HepG2 (cell line): ENCODE results near the gene ST6GALNAC2. TPM values are rescaled to one million over a fixed set of nuclear protein-coding genes. Genes with fewer than 3 reads are reported as not detected.

ENCODE experiments used
- CHD4 ChIP-seq: fragments of 200-600 bp; sonication (generic); IDR thresholded peaks from 2 replicates; pipeline ENCODE4 v1.7.0; 2017; ENCODE audit warnings: mild to moderate bottlenecking, low read length, borderline replicate concordance
- HNRNPUL1 ChIP-seq: fragments of 200-400 bp; formaldehyde crosslinking; IDR thresholded peaks from 2 replicates; pipeline ENCODE4 v1.6.1; 2017; ENCODE audit warnings: low read depth, mild to moderate bottlenecking, low read length, moderate library complexity
- KAT2B ChIP-seq: fragments of 150-350 bp; IDR thresholded peaks from 2 replicates; pipeline ENCODE4 v1.6.1; 2014; ENCODE audit warnings: low read depth, low read length, borderline replicate concordance
- KMT2A ChIP-seq: sonication (generic); formaldehyde crosslinking; IDR thresholded peaks from 2 replicates; pipeline ENCODE4 v1.4.0; 2020; ENCODE audit warnings: missing genetic modification reagents
- MEIS1 ChIP-seq: sonication (generic); formaldehyde crosslinking; IDR thresholded peaks from 2 replicates; pipeline ENCODE4 v1.9.0; 2021; ENCODE audit warnings: mild to moderate bottlenecking, missing genetic modification reagents, moderate library complexity, borderline replicate concordance
- NCOA1 ChIP-seq: sonication (generic); formaldehyde crosslinking; IDR thresholded peaks from 2 replicates; pipeline ENCODE4 v1.9.0; 2021; ENCODE audit warnings: missing genetic modification reagents
- NCOR1 ChIP-seq: fragments of 200-600 bp; sonication (generic); IDR thresholded peaks from 2 replicates; pipeline ENCODE4 v1.7.0; 2017; ENCODE audit warnings: antibody characterized with exemption, low read length, borderline replicate concordance
- PAF1 ChIP-seq: IDR thresholded peaks from 2 replicates; pipeline ENCODE4 v1.6.1; 2016; ENCODE audit warnings: missing genetic modification reagents, missing compliant biosample characterization
- PHF20 ChIP-seq: sonication (generic); formaldehyde crosslinking; IDR thresholded peaks from 2 replicates; pipeline ENCODE4 v1.5.0; 2020; ENCODE audit warnings: mild to moderate bottlenecking, missing genetic modification reagents
- REL ChIP-seq: sonication (generic); formaldehyde crosslinking; conservative IDR thresholded peaks from 2 replicates; pipeline ENCODE4 v1.8.0; 2022; ENCODE audit warnings: mild to moderate bottlenecking, missing genetic modification reagents, moderate library complexity
- RXRA ChIP-seq: sonication (generic); formaldehyde crosslinking; IDR thresholded peaks from 2 replicates; pipeline ENCODE4 v1.5.1; 2020; ENCODE audit warnings: missing genetic modification reagents
- SRSF1 ChIP-seq: fragments of 200-400 bp; formaldehyde crosslinking; optimal IDR thresholded peaks from 2 replicates; pipeline ENCODE3; 2017; ENCODE audit warnings: mild to moderate bottlenecking, low read depth, low read length, moderate library complexity
- YEATS4 ChIP-seq: sonication (generic); formaldehyde crosslinking; IDR thresholded peaks from 2 replicates; pipeline ENCODE4 v1.4.0; 2020; ENCODE audit warnings: missing genetic modification reagents, borderline replicate concordance
- ZNF496 ChIP-seq: sonication (generic); formaldehyde crosslinking; IDR thresholded peaks from 2 replicates; pipeline ENCODE4 v1.8.1; 2023; ENCODE audit warnings: mild to moderate bottlenecking, moderate library complexity, missing genetic modification reagents; ENCODE audit not compliant: insufficient replicate concordance
- ZNF563 ChIP-seq: sonication (generic); formaldehyde crosslinking; IDR thresholded peaks from 2 replicates; pipeline ENCODE4 v1.8.0; 2022; ENCODE audit warnings: mild to moderate bottlenecking, moderate library complexity, missing genetic modification reagents
- ZNF720 ChIP-seq: sonication (generic); formaldehyde crosslinking; IDR thresholded peaks from 2 replicates; pipeline ENCODE4 v1.4.0; 2020; ENCODE audit warnings: missing genetic modification reagents
- ZSCAN25 ChIP-seq: sonication (generic); formaldehyde crosslinking; IDR thresholded peaks from 2 replicates; pipeline ENCODE4 v1.8.0; 2022; ENCODE audit warnings: mild to moderate bottlenecking, missing genetic modification reagents
- polyA plus RNA-seq, 8 experiments: library from polyadenylated mRNA; depleted of rRNA in 3 of 8; stranded (reverse) in 7 of 8; unstranded in 1 of 8; fragments of >200 nt; fragmentation: Illumina TruSeq in 4 of 8; extraction: Trizol in 4 of 8; gene quantifications; 2 replicates each; pipeline versions ENCODE4 v1.2.1 to v1.2.3, GENCODE V29; 2011 to 2016; ENCODE audit warnings: low read depth in 4 of 8, missing spikeins in 1 of 8, mixed read lengths in 1 of 8; ENCODE audit not compliant: insufficient read depth in 1 of 8
- total RNA-seq, 5 experiments: library from RNA; depleted of rRNA; stranded (reverse); fragments of >200 nt; fragmentation: Illumina TruSeq; extraction: Trizol; gene quantifications; 2 replicates each; pipeline ENCODE4 v1.2.3, GENCODE V29; 2016; ENCODE audit warnings: low read depth in 1 of 5
- TF ChIP-seq, protein P1 (sequence below): sonication (generic); formaldehyde crosslinking; IDR thresholded peaks from 2 replicates; pipeline ENCODE4 v1.5.0; 2020; ENCODE audit warnings: mild to moderate bottlenecking, missing genetic modification reagents, borderline replicate concordance
- TF ChIP-seq, protein P2 (sequence below): sonication (generic); formaldehyde crosslinking; IDR thresholded peaks from 2 replicates; pipeline ENCODE4 v1.4.0; 2020; ENCODE audit warnings: low read depth, missing genetic modification reagents

Gene ST6GALNAC2
- total and polyA plus RNA-seq, 2 of the 13 experiments (the other 11 are each of a cell fraction or from before 2014, with no cell fraction given), result 0.12 to 0.49 TPM

DNA sequence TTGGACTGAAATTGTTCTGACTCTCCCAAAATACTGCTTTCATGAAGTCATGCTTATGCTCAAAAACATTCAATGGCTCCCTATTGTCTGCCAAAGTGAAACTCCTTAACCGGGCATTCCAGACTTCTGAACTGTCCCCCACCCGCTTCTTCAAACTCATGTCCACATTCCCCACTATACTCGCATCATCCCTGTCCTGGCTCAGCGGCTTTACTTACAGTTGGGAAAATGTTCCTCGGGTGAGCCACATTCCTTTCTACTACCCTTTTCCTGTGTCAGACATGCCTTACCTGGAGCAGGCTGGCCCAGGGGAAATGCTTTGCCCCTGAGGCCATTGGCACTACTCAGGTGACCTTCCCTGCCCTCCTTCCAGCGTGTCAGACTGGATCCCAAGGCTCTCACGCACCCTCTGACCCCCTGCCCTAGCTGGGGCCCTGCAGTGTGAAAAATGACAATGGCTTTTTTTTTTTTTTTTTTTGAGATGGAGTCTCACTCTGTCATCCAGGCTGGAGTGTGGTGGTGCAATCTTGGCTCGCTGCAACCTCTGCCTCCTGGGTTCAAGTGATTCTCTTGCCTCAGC, 53.5 kb downstream of the ST6GALNAC2 start (continued):
- 0 out of 2 replicates have a peak, but pooled peaks have one; percentile 23 for TF ChIP-seq NCOR1
- TF ChIP-seq RXRA (CRISPR knock-in tag), result peak; percentile 48; the same call in 1 of the 2 replicates
- TF ChIP-seq, protein P1, sequence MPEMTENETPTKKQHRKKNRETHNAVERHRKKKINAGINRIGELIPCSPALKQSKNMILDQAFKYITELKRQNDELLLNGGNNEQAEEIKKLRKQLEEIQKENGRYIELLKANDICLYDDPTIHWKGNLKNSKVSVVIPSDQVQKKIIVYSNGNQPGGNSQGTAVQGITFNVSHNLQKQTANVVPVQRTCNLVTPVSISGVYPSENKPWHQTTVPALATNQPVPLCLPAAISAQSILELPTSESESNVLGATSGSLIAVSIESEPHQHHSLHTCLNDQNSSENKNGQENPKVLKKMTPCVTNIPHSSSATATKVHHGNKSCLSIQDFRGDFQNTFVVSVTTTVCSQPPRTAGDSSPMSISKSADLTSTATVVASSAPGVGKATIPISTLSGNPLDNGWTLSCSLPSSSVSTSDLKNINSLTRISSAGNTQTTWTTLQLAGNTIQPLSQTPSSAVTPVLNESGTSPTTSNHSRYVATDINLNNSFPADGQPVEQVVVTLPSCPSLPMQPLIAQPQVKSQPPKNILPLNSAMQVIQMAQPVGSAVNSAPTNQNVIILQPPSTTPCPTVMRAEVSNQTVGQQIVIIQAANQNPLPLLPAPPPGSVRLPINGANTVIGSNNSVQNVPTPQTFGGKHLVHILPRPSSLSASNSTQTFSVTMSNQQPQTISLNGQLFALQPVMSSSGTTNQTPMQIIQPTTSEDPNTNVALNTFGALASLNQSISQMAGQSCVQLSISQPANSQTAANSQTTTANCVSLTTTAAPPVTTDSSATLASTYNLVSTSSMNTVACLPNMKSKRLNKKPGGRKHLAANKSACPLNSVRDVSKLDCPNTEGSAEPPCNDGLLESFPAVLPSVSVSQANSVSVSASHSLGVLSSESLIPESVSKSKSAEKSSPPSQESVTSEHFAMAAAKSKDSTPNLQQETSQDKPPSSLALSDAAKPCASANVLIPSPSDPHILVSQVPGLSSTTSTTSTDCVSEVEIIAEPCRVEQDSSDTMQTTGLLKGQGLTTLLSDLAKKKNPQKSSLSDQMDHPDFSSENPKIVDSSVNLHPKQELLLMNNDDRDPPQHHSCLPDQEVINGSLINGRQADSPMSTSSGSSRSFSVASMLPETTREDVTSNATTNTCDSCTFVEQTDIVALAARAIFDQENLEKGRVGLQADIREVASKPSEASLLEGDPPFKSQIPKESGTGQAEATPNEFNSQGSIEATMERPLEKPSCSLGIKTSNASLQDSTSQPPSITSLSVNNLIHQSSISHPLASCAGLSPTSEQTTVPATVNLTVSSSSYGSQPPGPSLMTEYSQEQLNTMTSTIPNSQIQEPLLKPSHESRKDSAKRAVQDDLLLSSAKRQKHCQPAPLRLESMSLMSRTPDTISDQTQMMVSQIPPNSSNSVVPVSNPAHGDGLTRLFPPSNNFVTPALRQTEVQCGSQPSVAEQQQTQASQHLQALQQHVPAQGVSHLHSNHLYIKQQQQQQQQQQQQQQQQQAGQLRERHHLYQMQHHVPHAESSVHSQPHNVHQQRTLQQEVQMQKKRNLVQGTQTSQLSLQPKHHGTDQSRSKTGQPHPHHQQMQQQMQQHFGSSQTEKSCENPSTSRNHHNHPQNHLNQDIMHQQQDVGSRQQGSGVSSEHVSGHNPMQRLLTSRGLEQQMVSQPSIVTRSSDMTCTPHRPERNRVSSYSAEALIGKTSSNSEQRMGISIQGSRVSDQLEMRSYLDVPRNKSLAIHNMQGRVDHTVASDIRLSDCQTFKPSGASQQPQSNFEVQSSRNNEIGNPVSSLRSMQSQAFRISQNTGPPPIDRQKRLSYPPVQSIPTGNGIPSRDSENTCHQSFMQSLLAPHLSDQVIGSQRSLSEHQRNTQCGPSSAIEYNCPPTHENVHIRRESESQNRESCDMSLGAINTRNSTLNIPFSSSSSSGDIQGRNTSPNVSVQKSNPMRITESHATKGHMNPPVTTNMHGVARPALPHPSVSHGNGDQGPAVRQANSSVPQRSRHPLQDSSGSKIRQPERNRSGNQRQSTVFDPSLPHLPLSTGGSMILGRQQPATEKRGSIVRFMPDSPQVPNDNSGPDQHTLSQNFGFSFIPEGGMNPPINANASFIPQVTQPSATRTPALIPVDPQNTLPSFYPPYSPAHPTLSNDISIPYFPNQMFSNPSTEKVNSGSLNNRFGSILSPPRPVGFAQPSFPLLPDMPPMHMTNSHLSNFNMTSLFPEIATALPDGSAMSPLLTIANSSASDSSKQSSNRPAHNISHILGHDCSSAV, result no peak
- 0 out of 2 replicates have a peak, but pooled peaks have one; percentile 2 for TF ChIP-seq KMT2A
- TF ChIP-seq KAT2B, result no peak
- no peak for TF ChIP-seq SRSF1
- TF ChIP-seq HNRNPUL1, result no peak
- TF ChIP-seq CHD4, result peak; percentile 85
- TF ChIP-seq, protein P2, sequence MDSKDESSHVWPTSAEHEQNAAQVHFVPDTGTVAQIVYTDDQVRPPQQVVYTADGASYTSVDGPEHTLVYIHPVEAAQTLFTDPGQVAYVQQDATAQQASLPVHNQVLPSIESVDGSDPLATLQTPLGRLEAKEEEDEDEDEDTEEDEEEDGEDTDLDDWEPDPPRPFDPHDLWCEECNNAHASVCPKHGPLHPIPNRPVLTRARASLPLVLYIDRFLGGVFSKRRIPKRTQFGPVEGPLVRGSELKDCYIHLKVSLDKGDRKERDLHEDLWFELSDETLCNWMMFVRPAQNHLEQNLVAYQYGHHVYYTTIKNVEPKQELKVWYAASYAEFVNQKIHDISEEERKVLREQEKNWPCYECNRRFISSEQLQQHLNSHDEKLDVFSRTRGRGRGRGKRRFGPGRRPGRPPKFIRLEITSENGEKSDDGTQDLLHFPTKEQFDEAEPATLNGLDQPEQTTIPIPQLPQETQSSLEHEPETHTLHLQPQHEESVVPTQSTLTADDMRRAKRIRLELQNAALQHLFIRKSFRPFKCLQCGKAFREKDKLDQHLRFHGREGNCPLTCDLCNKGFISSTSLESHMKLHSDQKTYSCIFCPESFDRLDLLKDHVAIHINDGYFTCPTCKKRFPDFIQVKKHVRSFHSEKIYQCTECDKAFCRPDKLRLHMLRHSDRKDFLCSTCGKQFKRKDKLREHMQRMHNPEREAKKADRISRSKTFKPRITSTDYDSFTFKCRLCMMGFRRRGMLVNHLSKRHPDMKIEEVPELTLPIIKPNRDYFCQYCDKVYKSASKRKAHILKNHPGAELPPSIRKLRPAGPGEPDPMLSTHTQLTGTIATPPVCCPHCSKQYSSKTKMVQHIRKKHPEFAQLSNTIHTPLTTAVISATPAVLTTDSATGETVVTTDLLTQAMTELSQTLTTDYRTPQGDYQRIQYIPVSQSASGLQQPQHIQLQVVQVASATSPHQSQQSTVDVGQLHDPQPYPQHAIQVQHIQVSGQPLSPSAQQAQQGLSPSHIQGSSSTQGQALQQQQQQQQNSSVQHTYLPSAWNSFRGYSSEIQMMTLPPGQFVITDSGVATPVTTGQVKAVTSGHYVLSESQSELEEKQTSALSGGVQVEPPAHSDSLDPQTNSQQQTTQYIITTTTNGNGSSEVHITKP (CRISPR knock-in tag), result no peak
- TF ChIP-seq ZNF563 (CRISPR knock-in tag), result no peak
- no peak for TF ChIP-seq REL (CRISPR knock-in tag)
- TF ChIP-seq NCOA1 (CRISPR knock-in tag), result no peak; the same call in 1 of the 2 replicates
- TF ChIP-seq PHF20 (CRISPR knock-in tag), result no peak
- TF ChIP-seq ZSCAN25 (CRISPR knock-in tag), result no peak
- TF ChIP-seq ZNF496 (CRISPR knock-in tag), result no peak
- no peak for TF ChIP-seq YEATS4 (CRISPR knock-in tag)
- no peak for TF ChIP-seq PAF1 (CRISPR knock-in tag)
- no peak for TF ChIP-seq ZNF720
- no peak for TF ChIP-seq MEIS1 (CRISPR knock-in tag)
